Myocyte (in vitro differentiated cells): ENCODE data around the gene ADCY1. TPM values are rescaled to one million over a fixed set of nuclear protein-coding genes. Genes with fewer than 3 reads are reported as not detected.

Experiments
- DNase-seq: peaks from one replicate; pipeline ENCODE4 v3.0.0-alpha.2; 2012; ENCODE audit warnings: low read depth
- total RNA-seq: library from RNA; depleted of rRNA; stranded (reverse); fragments of >200 nt; gene quantifications from 2 replicates; pipeline ENCODE4 v1.2.3, GENCODE V29; 2014

ADCY1 gene
- total RNA-seq, 1 donor from 2014 or later = 0.40 TPM

GRCh38 chr7:45650404-45651394 is 76.5 kb downstream of the ADCY1 start:
- DNase-seq = no peak

GRCh38 chr7:45651540-45651939 is 77.4 kb downstream of the ADCY1 start:
- DNase-seq = no peak

- DNase-seq = no peak
These were observed 78.5 kb downstream of the ADCY1 start for GRCh38 chr7:45652630-45653029.

- no peak for DNase-seq
These were observed 79.2 kb downstream of the ADCY1 start for GRCh38 chr7:45653209-45653907.

- no peak for DNase-seq
These were observed 80.2 kb downstream of the ADCY1 start for GRCh38 chr7:45654341-45654740.

GRCh38 chr7:45655539-45655938 is 81.4 kb downstream of the ADCY1 start:
- no peak for DNase-seq

- peak; percentile 6 for DNase-seq
These were observed 82.3 kb downstream of the ADCY1 start for GRCh38 chr7:45656431-45656830.

GRCh38 chr7:45657136-45657889 is 83.1 kb downstream of the ADCY1 start:
- DNase-seq = no peak

- no peak for DNase-seq
These were observed 83.9 kb downstream of the ADCY1 start for GRCh38 chr7:45657890-45658715.

GRCh38 chr7:45658716-45659495 is 84.7 kb downstream of the ADCY1 start:
- no peak for DNase-seq

GRCh38 chr7:45659496-45660139 is 85.5 kb downstream of the ADCY1 start:
- no peak for DNase-seq

- DNase-seq = no peak
These were observed 86.2 kb downstream of the ADCY1 start for GRCh38 chr7:45660201-45660900.

GRCh38 chr7:45660901-45661211 is 86.7 kb downstream of the ADCY1 start:
- DNase-seq = no peak

- DNase-seq = no peak
These were observed 87.3 kb downstream of the ADCY1 start for GRCh38 chr7:45661302-45661995.

GRCh38 chr7:45662018-45662417 is 87.8 kb downstream of the ADCY1 start:
- DNase-seq = no peak

GRCh38 chr7:45662540-45663166 is 88.5 kb downstream of the ADCY1 start:
- no peak for DNase-seq

GRCh38 chr7:45663167-45663921 is 89.2 kb downstream of the ADCY1 start:
- peak; percentile 17 for DNase-seq
